ENCODE measurements around the gene ARL14EPL.

- TF ChIP-seq CTCF (IDR thresholded peaks at IDR 0.05) (no peak), EZH2phosphoT487 (IDR thresholded peaks at IDR 0.05) (no peak)
Measured at GRCh38 chr5:116076496-116076895, 44.2 kb downstream of the ARL14EPL start.

All from neural progenitor cell (in vitro differentiated cells).